GM21390 (cell line): Measurements from ENCODE around the gene SRP14.
"Not testable (repeated sequence)": the region's sequence is repeated elsewhere in the genome, so short reads cannot be mapped to it uniquely, and the experiment has no call there.

ENCODE experiments used
- ATAC-seq: cut with Tn5 transposase; IDR thresholded peaks from one replicate; pipeline ENCODE4 v1.9.1; 2021; ENCODE audit not compliant: unreplicated experiment

The SRP14 gene

GRCh38 chr15:40031300-40031699 lies 7.7 kb downstream of the SRP14 start:
- ATAC-seq = no peak

GRCh38 chr15:40029979-40030893 lies 8.7 kb downstream of the SRP14 start:
- no peak for ATAC-seq

GRCh38 chr15:40028853-40029252 lies 10.1 kb downstream of the SRP14 start:
- ATAC-seq = no peak

- no peak for ATAC-seq
Observed at GRCh38 chr15:40028193-40028592, 10.8 kb downstream of the SRP14 start.

- ATAC-seq = no peak
Observed at GRCh38 chr15:40016224-40016865, 22.6 kb downstream of the SRP14 start.

GRCh38 chr15:40014390-40014789 lies 24.6 kb downstream of the SRP14 start:
- no peak for ATAC-seq

- not testable (repeated sequence) for ATAC-seq
Observed at GRCh38 chr15:40013372-40013771, 25.6 kb downstream of the SRP14 start.

GRCh38 chr15:40011303-40011702 lies 27.7 kb downstream of the SRP14 start:
- no peak for ATAC-seq

GRCh38 chr15:40010686-40011085 lies 28.3 kb downstream of the SRP14 start:
- ATAC-seq = no peak

- no peak for ATAC-seq
Observed at GRCh38 chr15:40008061-40008765, 30.8 kb downstream of the SRP14 start.

GRCh38 chr15:40006646-40007045 lies 32.3 kb downstream of the SRP14 start:
- ATAC-seq = no peak

- no peak for ATAC-seq
Observed at GRCh38 chr15:40006003-40006402, 33.0 kb downstream of the SRP14 start.

GRCh38 chr15:40003116-40003916 lies 35.7 kb downstream of the SRP14 start:
- no peak for ATAC-seq

- no peak for ATAC-seq
Observed at GRCh38 chr15:40002295-40002694, 36.7 kb downstream of the SRP14 start.

GRCh38 chr15:39999538-40000200 lies 39.3 kb downstream of the SRP14 start:
- ATAC-seq = no peak

GRCh38 chr15:39998511-39999077 lies 40.4 kb downstream of the SRP14 start:
- ATAC-seq = no peak

- no peak for ATAC-seq
Observed at GRCh38 chr15:39997639-39998038, 41.3 kb downstream of the SRP14 start.

- no peak for ATAC-seq
Observed at GRCh38 chr15:39997031-39997430, 42.0 kb downstream of the SRP14 start.

GRCh38 chr15:39996228-39996627 lies 42.8 kb downstream of the SRP14 start:
- not testable (repeated sequence) for ATAC-seq

- not testable (repeated sequence) for ATAC-seq
Observed at GRCh38 chr15:39992953-39993352, 46.0 kb downstream of the SRP14 start.
